SK-MEL-5 (cell line): Measurements from ENCODE around the gene TMEM129. TPM values are rescaled to one million over a fixed set of nuclear protein-coding genes. Genes with fewer than 3 reads are reported as not detected.

Experiments
- DNase-seq: peaks from one replicate; pipeline ENCODE4 v3.0.0-alpha.2; 2016; ENCODE audit warnings: low read depth, low spot score
- in situ Hi-C: cut with HindIII; loops from 2 replicates; pipeline ENCODE4 v1.10.0; 2016; ENCODE audit warnings: low sequenced_read_pairs, high pct_unique_total_duplicates, low pct_unique_long_range_greater_than_20kb
- small RNA-seq, 2 experiments: library from RNA; depleted of rRNA; stranded (forward); fragments of <200 nt; gene quantifications; one replicate each; pipeline ENCODE3, GENCODE V24; 2014
- total RNA-seq: library from RNA; depleted of rRNA; stranded (reverse); fragments of >200 nt; shearing (Covaris generic); gene quantifications from 2 replicates; pipeline ENCODE4 v1.2.3, GENCODE V29; 2014; rRNA removed

TMEM129 gene
- total RNA-seq, 1 experiment from 2014 or later, result 27.2 TPM

DNA sequence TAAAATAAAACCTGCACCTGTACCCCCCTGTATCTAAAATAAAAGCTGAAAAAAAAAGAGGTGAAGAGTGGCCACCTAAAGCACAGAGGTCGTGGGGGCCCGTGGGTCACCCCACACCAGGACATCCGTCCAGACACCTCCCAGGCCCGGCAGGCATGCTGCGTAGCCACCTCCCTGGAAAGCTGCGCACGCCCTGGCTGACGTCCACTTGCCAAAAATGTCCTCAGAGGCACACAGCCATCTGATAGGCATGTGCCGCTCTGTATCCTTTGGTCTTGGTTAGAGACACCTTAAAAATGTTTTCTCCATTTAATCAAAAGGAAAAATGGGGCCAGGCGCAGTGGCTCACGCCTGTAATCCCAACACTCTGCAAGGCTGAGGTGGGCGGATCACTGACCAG is 54.7 kb downstream of the TMEM129 start:
- DNase-seq, result no peak
- in situ Hi-C loops, result no loop called here

Small RNAs within 50 kb of the gene (small RNA-seq; reads per million reads assigned to genes)
- gene RF00019, result 0 reads per million in 2 experiments

Other genes with a start within 250 kb of the TMEM129 start
- 1.7 and 2.1 TPM in 2 replicates for gene FAM53A, start 37.0 kb downstream of the TMEM129 start, total RNA-seq
- gene SLBP, start 9.0 kb downstream of the TMEM129 start, total RNA-seq, result 81.9 and 86.1 TPM in 2 replicates
- gene TACC3, start 198 bp upstream of the TMEM129 start, total RNA-seq, result 9.7 and 13.7 TPM in 2 replicates
- gene FGFR3, start 72.0 kb upstream of the TMEM129 start, total RNA-seq, result 0.03 and 0.32 TPM in 2 replicates
- 42.3 and 45.9 TPM in 2 replicates for gene LETM1, start 134.8 kb upstream of the TMEM129 start, total RNA-seq
- gene NSD2, start 150.1 kb upstream of the TMEM129 start, total RNA-seq, result 24.8 and 25.9 TPM in 2 replicates